T-helper 2 cell treated with Interferon-gamma antibody and Interleukin-4, amounts not matched to agents 100 ng/mL and 5 ng/mL, for 36 hours (primary cell): ENCODE measurements around the gene AEN. TPM values are rescaled to one million over a fixed set of nuclear protein-coding genes. Genes with fewer than 3 reads are reported as not detected.

Experiments used
- intact Hi-C: fragments of 100-400 bp; cut with micrococcal nuclease; formaldehyde crosslinking; loops from one replicate; pipeline ENCODE4 v1.15.1; 2023
- total RNA-seq: library from RNA; stranded (reverse); gene quantifications from 2 replicates; pipeline ENCODE4 v1.2.3, GENCODE V29; 2022

The AEN gene, protein sequence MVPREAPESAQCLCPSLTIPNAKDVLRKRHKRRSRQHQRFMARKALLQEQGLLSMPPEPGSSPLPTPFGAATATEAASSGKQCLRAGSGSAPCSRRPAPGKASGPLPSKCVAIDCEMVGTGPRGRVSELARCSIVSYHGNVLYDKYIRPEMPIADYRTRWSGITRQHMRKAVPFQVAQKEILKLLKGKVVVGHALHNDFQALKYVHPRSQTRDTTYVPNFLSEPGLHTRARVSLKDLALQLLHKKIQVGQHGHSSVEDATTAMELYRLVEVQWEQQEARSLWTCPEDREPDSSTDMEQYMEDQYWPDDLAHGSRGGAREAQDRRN
- total RNA-seq = 52.5 and 53.4 TPM in 2 replicates

DNA sequence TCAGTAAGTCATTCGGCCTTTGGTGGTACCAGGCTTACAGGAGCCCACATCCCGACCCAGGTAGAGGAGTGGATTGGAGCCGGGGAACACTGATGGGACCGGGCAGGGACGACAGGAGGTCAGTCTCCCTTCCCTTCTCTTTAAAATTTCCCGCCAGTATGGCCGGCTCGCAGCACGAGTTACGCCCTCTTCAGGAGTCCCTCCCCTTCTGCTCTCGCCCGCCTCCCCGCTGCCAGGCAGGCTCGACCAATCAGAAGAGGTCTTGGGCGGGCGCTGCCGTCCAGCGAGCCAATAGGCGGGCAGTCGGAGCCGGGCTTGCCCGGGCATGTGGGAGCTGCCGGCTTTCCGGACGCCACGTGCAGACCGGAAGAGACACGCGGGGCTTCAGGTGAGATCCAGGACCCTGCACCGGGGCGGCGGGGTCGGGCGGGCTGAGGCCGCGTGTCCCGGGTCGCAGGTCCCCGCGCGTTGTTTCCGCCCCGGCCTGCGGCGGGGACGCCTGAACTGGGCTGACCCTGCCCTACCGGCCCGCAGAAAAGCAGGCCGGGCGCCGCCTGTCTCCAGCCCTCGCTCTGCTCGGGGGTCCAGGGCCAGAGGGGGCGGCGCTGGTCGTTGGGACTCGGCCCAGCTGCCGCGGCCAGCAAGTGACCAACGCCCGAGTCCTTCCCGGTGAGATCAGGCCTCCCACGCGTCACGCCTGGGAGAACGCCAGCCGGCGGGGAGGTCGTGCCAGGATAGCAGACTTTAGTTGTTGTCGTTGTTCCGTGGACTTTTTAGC is at the start of gene AEN:
Gene AEN (plus strand): TSS at position 346 of the 778 bp plus-strand sequence. CDS start 4,870 bp downstream, outside the sequence.
- intact Hi-C loops = loop anchor here (1.0 to 10.0 kb wide), 6 partner anchors 75 to 714 kb away; partner anchors contain the start of genes ABHD2, DET1, MRPL46 and MRPS11

DNA sequence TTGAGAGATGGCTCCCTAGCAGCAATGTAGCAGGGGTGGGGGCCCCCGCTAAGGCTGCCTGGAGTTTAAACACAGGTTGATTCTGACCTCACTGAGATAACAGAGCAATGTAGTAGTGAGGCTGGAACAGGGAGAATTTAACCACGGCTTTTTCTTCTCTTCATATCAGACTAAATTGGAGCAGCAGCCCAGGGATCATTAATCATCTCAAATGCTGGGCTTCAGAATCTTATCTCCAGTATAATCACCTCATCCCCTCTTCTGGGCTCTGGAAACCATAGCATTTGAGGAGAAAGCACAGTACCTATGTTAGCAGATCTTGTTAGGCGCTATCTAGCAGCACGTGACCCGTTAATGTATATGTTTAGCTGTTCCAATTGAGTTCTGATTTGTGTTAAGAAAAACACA is 49.3 kb upstream of the AEN start:
- intact Hi-C loops = no loop called here

DNA sequence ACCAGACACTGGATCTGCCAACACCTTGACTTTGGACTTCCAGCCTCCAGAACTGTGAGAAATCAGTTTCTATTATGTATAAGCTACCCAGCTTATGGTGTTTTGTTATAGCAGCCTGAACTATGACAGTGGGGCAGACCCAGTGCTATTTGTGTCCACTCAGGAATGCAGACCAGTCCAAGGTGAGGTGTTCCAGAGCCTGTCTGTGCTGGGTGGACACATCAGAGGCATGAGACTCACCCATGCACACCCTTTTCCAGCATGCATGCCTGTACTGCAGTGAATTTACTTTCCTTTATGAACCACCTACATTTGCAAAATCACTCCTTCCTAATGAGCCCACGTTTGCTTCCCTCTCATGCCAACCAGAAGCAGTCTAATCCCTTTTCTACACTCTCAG is 47.1 kb upstream of the AEN start:
- intact Hi-C loops = no loop called here

DNA sequence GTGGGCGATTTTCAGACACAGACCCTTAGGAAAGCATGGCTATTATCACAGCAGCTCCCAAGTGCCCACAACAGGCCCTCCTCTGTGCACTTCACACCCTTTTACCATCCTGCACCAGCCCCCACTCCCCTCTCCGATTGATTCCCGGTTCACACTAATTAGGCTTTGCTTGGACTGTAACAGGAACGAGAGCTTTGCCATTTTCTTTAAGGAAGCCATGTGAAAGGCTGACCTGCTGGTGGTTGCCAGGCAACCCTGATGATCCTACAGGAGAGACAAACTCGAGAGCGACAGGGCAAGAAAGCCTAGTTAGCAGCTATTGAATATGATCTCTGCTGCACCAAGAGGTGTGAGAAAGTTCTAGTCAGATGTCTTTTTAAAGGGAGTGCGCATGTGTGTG is 46.5 kb upstream of the AEN start:
- intact Hi-C loops = no loop called here

DNA sequence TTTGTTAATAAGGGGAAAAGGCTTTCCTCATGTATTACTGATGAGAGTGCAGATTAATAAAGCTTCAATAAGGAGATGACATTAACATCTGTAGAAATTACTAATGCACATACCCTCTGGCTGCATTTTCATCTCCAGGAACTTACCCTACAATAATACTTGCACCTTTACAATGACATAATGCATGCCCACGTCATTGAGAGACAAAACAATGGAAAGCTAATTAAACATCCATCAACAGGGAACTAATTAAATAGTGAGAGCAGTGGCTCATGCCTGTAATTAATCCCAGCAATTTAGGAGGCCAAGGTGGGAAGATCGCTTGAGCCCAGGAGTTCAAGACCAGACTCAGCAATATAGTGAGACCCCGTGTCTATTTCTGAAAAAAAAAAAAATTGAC is 41.8 kb upstream of the AEN start:
- intact Hi-C loops = no loop called here

DNA sequence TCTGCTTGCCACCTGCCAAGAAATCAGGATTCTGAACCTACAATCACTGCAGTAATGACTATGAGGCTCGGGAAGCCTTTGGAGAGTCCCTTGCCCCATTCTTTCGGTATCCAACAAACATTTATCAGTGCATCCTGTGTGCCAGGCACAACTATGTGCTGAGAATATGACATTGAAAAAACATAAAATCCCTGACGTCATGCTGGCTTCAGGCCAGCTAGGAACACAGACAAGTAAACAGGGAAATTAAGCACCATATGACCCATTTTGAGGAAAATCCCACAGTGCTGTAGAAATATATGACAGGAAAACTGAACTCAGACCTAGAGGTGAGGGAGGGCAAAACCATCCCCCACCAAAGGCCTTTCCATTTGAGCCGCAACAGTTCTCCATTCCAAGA is 40.6 kb upstream of the AEN start:
- intact Hi-C loops = no loop called here

DNA sequence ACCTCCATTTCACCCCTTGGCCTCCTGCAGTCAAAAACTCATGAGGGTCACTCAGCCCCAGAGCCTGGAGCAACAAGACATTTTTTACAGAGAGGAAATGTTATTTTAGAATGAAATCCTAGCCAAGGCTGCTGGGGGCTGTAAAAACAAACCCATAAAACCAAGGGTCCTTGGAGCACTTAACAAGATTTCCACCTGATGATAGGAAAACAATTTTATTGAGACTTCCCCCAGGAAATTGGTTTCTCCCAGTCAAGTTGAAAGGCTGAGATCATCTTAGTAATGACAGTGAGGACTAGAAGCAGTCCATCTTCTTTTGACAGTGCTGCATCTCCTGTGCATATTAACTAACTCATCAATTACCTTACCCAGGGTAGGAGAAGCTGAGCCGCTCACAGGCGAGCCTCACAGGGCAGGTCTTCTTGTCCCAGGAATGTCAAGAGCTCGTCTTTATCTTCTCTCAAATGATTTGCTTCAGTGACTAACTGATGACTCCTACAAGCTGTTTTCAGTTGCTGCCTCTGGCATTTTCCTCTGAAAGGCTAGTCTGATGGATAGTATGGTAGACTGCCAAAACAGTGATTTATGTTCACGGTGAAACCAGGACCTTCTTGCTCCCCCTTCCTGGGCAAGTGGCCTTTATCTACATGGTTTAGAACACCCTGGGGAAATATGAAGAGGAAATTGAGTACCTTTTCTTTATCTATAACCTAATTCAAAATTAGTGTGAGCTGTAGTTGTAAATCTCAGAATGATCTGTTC is 34.6 kb upstream of the AEN start:
- intact Hi-C loops = no loop called here

DNA sequence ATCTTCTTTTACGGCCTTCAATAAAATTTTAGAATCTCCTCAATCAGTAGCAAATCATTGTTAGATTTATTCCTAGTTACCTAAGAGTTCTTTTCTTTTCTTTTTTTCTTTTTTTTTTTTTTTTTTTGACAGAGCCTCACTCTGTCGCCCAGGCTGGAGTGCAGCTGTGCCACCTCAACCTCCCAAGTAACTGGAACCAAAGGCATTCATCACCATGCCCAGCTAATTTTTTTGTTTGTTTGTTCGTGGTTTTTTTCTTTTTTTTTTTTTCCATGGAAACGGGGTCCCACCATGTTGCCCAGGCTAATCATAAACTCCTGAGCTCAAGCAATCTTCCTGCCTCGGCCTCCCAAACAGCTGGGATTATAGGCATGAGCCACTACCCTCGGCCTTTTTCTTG is 30.4 kb upstream of the AEN start:
- intact Hi-C loops = no loop called here

DNA sequence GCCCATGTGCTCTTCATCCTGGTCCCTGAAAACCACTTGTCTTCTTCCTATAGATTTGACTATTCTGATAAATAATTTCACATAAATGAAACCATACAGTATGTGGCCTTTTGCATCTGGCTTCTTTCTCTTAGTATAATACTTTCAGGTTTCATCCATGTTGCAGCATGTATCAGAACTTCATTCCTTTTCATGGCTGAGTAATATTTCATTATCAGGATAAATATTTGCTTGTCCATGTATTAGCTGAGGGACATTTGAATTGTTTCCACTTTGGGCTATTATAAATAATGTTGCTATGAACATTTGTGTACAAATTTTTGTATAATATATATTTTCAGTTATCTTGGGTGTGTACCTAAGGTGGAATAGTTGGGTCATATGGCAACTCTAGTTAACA is 29.8 kb upstream of the AEN start:
- intact Hi-C loops = no loop called here

DNA sequence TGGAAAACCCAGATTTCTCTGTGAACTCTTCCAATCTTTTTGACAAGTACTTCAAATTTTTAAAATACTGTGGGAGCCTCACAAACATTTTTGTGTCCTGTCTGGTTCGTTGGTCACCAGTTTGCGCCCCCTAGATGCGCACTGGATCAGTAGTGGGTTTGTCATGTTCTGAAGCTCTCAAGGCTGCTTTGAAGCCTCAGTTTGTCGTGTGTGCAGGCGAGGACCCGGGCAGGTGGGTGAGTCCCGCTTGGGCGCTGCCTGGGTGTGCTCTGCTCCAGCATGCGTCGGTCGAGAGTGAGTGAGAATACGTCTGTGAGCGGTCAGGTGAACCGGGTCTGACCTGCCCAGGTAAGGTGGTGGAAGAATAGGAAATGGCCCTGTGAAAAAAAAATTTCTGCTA is 17.3 kb upstream of the AEN start:
- intact Hi-C loops = no loop called here

DNA sequence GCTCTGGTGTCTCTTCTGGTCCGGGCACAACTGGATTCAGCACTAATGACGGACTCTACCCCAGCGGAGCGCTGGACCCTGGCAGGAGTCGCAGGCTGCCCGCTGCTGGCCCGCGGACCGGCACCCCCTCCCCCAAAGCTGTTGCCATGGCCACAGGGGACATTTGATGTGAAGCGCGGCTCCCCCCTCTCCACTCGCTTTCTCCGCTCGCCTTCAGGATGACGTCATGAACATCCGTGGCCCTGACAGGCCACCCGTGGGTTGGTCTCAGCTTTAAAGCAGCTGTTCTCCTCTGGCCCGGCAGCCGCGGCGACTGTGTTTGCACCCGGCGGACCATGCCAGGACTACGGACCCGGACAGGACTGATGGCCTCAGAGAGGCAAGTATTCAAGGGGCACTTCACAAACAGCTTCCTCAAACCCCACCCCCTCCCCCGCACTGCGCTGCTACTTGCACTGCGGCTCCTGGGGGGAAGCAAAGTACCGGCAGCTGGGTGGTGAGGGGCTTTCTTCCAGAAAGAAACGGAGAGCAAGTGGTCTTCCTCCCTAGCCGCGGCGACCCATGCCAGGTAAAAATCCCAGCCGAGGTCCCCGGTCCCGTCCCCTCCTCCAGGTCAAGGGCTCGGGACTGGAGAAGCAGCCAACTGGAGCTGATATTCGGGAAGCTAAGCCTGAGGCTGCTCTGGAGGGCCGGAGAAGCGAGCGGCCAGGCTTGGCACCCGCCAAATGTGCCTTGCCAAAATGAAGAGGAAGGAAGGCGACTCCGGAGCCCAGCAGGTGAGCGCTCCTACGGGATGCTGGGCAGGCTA is 16.6 kb upstream of the AEN start:
- intact Hi-C loops = no loop called here

DNA sequence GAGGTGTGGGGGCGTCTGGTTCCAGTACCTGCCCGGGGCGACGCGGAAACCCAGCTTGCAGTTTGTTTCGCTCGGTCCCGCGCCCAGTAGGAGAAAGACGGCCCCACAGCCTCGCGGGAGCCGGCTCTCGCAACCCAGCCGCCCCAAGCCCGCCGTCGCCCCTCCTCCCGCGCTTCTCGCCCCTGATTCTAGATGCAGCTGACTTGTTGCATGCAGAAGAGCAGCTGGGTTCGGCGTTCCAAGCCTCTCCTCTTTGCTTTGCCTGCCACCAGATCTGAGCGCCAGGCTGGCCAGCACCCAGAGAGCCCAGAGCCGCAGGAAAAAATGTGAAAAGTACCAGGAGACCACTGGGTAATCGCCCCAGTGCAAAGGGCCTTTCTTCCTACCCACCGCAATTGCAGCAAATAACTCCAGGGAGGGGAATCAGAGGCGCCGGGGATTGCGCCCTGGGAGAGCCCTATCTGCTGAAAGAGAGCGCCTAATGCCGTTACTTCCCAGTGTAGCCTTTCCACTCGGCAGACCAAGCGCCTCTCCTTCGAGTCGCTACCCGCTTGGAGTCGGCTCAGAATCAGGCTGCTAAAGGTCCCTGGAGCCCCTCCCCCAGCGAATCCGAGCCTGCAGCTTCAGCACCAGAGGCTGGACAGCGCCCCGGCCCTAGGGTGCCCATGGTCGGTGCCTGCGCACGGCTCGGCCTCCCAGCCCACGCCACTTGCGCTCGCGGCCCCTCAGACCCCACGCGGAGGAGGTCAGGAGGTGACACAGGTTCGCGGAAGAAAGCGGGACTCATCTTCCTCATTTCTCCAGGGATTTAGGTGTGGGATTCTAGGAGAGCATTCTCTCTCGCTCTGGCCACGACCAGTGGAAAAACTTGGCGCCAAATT is 15.7 kb upstream of the AEN start:
- intact Hi-C loops = no loop called here

DNA sequence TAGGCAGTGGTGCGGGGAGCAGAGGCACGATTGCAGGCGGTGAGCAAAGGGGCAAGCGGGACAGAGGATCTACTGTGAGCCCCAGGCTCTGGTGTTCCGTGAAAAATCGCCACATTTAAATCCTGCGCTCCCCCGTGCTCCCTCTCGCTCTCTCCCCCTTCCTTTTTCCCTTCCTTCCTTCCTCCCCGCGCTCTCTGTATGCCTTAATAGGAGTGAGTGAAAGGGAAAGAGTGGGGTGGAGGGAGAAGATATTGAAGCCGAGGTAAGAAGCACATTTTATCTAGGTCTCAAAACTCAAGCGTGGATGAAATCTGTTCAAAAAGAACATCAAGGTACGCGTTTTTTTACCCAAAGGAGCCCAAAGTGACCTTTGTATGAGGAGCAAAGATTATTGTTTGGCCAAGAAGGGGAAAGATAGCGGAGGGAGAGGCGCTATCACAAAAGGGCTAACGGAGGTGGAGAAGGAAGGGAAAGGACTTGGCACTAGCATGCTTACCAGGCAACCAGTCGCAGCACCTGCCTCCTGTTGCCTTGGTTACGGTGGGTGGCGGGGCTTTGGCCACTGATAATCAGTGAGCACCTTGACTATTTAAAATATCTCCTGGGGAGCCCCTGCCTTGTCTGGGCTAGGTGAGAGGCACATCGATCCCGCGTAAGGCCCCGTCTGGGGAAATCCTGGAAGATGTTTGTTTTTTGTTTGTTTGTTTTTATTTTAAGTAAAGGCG is 14.9 kb upstream of the AEN start:
- intact Hi-C loops = no loop called here

DNA sequence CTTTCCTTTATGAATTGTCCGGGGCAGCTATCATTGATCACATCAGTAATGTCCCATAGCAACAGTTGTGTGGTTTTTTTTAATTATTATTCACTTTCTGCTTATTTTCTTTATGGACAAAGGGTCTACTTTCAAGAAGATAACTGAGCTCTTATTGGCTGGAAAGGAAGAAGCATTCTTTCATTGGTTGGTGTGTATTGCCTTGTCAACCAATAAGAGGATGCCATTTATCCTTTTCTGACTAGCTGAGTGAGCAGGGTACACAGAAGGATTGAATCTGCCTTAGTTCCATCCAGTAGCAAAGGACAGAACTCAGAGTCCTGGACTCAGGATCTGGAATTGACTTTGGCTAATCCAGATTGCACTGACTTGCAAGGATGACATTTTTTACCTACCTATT is 13.2 kb upstream of the AEN start:
- intact Hi-C loops = no loop called here

DNA sequence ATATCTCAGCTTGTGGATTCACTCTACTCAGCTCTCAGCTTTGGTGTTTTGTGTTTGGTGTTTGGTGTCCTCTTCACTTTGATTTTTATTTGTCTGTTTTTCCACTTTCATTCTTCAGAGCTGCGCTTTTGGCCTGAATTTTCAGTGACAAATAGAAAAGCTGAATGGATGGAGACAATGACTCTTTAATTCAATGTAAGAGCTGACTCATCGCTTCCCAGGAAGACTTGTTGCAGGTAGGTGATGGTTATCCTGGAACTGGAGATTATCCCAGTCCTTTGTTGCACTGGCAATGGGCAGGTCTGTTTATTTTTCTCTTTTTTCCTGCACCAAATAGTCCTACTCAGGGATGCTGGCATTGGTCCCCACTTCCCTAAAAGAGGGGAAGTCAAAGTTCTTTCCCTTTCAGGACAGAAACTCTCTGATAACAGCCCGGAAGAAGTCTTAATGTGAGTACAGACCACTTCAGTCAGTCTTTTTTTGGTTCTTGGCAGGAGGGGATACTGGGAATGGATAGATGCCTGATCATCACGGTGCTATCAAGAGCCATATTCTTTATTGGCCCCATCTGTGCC is 12.4 kb upstream of the AEN start:
- intact Hi-C loops = no loop called here

DNA sequence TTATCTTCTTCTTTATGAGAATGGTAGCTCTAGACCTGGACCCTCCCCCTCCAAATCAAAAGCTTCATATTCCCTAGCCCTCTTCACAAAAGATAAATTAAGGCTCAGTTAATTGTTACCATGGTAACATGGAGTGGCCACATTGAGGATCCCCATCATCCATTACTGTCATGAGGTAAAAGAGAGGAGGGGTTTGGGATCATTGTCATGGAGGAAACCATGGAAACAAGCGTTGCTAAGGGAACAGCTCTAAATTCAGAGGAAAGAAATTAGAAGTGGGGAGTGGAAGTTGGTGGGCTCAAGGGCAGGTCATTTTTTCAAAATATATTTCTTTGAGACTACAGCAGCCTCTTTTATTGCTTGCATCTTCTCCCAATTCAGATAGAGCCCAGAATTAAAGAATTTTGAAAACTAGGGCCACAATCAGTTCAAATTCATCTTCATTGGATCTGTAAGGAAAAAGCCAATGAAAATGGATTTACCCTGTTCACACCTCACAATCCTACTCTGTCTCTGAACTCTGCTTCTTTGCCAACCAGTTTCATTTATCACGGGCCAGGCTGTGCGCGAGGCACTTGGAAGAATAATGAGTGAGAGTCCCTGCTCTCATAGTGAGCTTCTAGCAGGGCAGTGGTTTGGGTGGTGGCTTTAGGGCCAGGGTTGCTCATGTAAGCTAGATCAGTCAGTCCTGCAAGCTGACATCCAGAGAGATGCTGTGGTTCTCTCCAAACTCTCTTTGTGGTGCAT is 11.6 kb upstream of the AEN start:
- intact Hi-C loops = no loop called here

DNA sequence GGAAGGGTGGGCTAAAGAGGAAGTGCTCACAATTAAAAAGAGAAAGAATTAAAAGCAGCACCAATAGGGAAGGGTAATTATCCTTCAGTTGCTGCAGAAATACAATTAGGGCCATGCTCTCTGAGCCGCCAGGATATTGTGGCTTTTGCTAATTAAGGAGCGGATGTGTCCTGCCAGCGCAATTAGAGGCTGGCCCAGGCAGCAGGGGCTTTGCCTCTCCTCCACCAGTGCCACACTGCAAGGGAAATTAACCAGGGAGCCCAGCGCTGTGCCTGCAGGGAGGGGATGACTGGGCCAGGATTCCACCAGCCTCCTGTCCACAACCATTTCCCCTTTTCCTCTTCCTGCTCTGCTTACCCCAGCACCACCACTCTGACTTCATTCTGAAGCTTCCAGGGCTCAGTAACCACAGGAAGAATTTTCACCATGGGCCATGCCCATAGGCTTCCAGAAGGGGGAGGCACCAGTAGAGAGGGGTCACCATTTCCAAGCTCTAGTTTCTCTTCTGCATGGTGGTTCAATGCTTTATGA is 10.4 kb upstream of the AEN start:
- intact Hi-C loops = no loop called here

DNA sequence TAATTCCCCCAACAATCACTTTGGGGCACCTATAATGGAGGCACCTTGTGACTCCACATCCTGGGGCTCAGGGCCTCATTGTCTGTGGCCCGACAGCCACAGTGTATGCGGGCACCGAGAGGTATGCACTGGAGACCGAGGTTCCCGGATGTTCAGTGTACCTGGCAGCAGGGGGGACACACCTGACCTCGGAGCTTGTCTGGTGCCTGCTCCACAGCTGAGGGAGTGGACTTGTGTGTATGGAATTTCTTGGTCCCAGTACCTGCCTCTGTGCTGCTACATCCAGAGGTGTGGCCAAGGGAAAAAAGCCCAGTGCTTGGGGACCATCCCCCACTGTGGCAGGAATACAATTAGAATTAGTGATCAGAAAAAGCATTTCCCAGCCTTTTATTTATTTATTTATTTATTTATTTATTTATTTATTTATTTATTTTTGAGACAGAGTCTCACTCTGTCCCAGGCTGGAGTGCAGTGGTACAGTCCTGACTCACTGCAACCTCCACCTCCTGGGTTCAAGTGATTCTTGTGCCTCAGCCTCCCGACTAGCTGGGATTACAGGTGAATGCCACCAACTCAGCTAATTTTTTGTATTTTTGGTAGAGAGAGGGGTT is 8.8 kb upstream of the AEN start:
- intact Hi-C loops = no loop called here
